ENCODE results near the gene TBCK. TPM values are rescaled to one million over a fixed set of nuclear protein-coding genes. Genes with fewer than 3 reads are reported as not detected.

Gene TBCK
- polyA plus RNA-seq, 1 donor (not counting 4 experiments of a cell fraction or from before 2014, with no cell fraction given), result 19.3 TPM

GRCh38 chr4:106358899-106359298 lies 42.9 kb upstream of the TBCK start:
- Histone ChIP-seq H2AFZ (ENCODE audit: control insufficient read depth, low read length) (no peak overlapping the region), H3K4me2 (ENCODE audit: control insufficient read depth, extremely low read depth, insufficient read depth, low read depth, low read length) (no peak overlapping the region), H4K20me1 (ENCODE audit: control insufficient read depth, extremely low read depth, insufficient read depth, low read length) (no peaks in the 10 kb centered on the region), H3K9me1 (ENCODE audit: control insufficient read depth, extremely low read depth, insufficient read depth, low read length) (no peaks in the 10 kb centered on the region), H3K79me2 (ENCODE audit: control insufficient read depth, insufficient read depth, low read length) (no peaks in the 10 kb centered on the region), H3K27me3 (ENCODE audit: control insufficient read depth, extremely low read depth, insufficient read depth, low read length) (no peaks in the 10 kb centered on the region), H3K4me3 (ENCODE audit: control insufficient read depth in 2 of 3, extremely low read depth in 1 of 3, insufficient read depth in 2 of 3, low read depth in 1 of 3, low read length in 3 of 3) (no peak overlapping the region), H3K36me3 (ENCODE audit: control insufficient read depth in 2 of 2, extremely low read depth in 1 of 2, insufficient read depth in 2 of 2, low read length in 2 of 2) (no peaks in the 10 kb centered on the region), H3K9me3 (ENCODE audit: control insufficient read depth, low read depth, low read length) (no peaks in the 10 kb centered on the region), H3K4me1 (ENCODE audit: control insufficient read depth, extremely low read depth, insufficient read depth, low read length) (peaks cover 4% of the 10 kb centered on the region), H3K27ac (ENCODE audit: control insufficient read depth, insufficient read depth, low read length) (no peak overlapping the region), H3K9ac (ENCODE audit: control insufficient read depth, extremely low read depth, insufficient read depth, low read length) (no peak overlapping the region)
- FAIRE-seq, result peak; percentile 9
- peak; percentile 57 for DNase-seq (ENCODE audit: low read depth, low spot score)
- dilution Hi-C loops (cut with MboI; ENCODE audit: extremely low pct_ligation_motif_present, low sequenced_read_pairs), result no loop called here
- TF ChIP-seq, protein P1, sequence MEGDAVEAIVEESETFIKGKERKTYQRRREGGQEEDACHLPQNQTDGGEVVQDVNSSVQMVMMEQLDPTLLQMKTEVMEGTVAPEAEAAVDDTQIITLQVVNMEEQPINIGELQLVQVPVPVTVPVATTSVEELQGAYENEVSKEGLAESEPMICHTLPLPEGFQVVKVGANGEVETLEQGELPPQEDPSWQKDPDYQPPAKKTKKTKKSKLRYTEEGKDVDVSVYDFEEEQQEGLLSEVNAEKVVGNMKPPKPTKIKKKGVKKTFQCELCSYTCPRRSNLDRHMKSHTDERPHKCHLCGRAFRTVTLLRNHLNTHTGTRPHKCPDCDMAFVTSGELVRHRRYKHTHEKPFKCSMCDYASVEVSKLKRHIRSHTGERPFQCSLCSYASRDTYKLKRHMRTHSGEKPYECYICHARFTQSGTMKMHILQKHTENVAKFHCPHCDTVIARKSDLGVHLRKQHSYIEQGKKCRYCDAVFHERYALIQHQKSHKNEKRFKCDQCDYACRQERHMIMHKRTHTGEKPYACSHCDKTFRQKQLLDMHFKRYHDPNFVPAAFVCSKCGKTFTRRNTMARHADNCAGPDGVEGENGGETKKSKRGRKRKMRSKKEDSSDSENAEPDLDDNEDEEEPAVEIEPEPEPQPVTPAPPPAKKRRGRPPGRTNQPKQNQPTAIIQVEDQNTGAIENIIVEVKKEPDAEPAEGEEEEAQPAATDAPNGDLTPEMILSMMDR (optimal IDR thresholded peaks at IDR 0.05 in 1 of 3, IDR thresholded peaks at IDR 0.05 in 1 of 3, conservative IDR thresholded peaks at IDR 0.05 in 1 of 3; ENCODE audit: extremely low read depth in 1 of 3, insufficient read depth in 2 of 3, low read length in 3 of 3), result no peak
- no peak for TF ChIP-seq EZH2 (IDR thresholded peaks at IDR 0.05; ENCODE audit: low read length)

DNA sequence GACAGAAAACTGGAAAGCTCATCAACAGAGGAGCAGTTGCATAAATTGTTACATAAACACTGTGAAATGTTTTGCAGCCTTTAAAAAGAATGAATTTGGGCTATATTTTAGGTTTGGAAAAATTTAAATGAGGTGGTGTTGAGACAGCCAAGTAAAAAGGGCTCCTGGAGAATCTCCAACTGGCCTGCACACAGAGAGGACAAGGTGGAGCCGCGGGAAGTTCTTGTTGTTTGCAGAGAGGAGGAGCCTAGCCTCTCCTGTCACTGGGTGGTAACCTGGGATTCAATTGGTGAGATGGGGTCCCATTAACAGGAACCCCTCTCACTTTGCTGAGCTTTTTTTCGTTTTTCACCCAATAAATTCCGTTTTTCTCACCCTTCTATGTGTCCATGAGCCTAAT lies 39.2 kb upstream of the TBCK start:
- Histone ChIP-seq H3K4me1 (ENCODE audit: control insufficient read depth, extremely low read depth, insufficient read depth, low read length) (peaks cover 12% of the 10 kb centered on the region), H2AFZ (ENCODE audit: control insufficient read depth, low read length) (peak overlapping the region; percentile 41), H3K79me2 (ENCODE audit: control insufficient read depth, insufficient read depth, low read length) (no peaks in the 10 kb centered on the region), H3K9me3 (ENCODE audit: control insufficient read depth, low read depth, low read length) (no peaks in the 10 kb centered on the region), H3K9ac (ENCODE audit: control insufficient read depth, extremely low read depth, insufficient read depth, low read length) (no peak overlapping the region), H3K36me3 (ENCODE audit: control insufficient read depth in 2 of 2, extremely low read depth in 1 of 2, insufficient read depth in 2 of 2, low read length in 2 of 2) (no peaks in the 10 kb centered on the region), H3K9me1 (ENCODE audit: control insufficient read depth, extremely low read depth, insufficient read depth, low read length) (no peaks in the 10 kb centered on the region), H3K4me2 (ENCODE audit: control insufficient read depth, extremely low read depth, insufficient read depth, low read depth, low read length) (peak overlapping the region; percentile 46), H3K4me3 (ENCODE audit: control insufficient read depth in 2 of 3, extremely low read depth in 1 of 3, insufficient read depth in 2 of 3, low read depth in 1 of 3, low read length in 3 of 3) (no peak overlapping the region), H3K27ac (ENCODE audit: control insufficient read depth, insufficient read depth, low read length) (no peak overlapping the region), H4K20me1 (ENCODE audit: control insufficient read depth, extremely low read depth, insufficient read depth, low read length) (no peaks in the 10 kb centered on the region), H3K27me3 (ENCODE audit: control insufficient read depth, extremely low read depth, insufficient read depth, low read length) (no peaks in the 10 kb centered on the region)
- no peak for DNase-seq (ENCODE audit: low read depth, low spot score)
- no peak for FAIRE-seq
- dilution Hi-C loops (cut with MboI; ENCODE audit: extremely low pct_ligation_motif_present, low sequenced_read_pairs), result no loop called here
- TF ChIP-seq EZH2 (IDR thresholded peaks at IDR 0.05; ENCODE audit: low read length), result no peak
- TF ChIP-seq, protein P1 (optimal IDR thresholded peaks at IDR 0.05 in 1 of 3, IDR thresholded peaks at IDR 0.05 in 1 of 3, conservative IDR thresholded peaks at IDR 0.05 in 1 of 3; ENCODE audit: extremely low read depth in 1 of 3, insufficient read depth in 2 of 3, low read length in 3 of 3), result no peak
